Stomach (tissue), 9 donors: ENCODE data around the gene SHOX. TPM values are rescaled to one million over a fixed set of nuclear protein-coding genes. Genes with fewer than 3 reads are reported as not detected.

ENCODE experiments used
- DNase-seq, 2 donors: peaks; one replicate each; pipeline versions ENCODE4 v3.0.0 to v3.0.0-alpha.2; 2013 to 2019
- H3K27ac ChIP-seq, 5 donors: fragments of 200-600 bp in 4 of 5; sonication (generic) in 4 of 5; one replicate each; pipeline ENCODE4 v1.5.1; 2013 to 2019; ENCODE audit warnings: mild to moderate bottlenecking in 1 of 5, moderate library complexity in 1 of 5
- H3K27me3 ChIP-seq, 3 donors: fragments of 200-600 bp; sonication (generic); one replicate each; pipeline ENCODE4 v1.5.1; 2017 to 2019; ENCODE audit warnings: mixed run types in 1 of 3
- H3K36me3 ChIP-seq, 4 donors: fragments of 200-600 bp; sonication (generic); 1 replicate in 3 of 4; 2 replicates in 1 of 4; pipeline ENCODE4 v1.5.1; 2016 to 2019
- H3K4me1 ChIP-seq, 4 donors: fragments of 200-600 bp; sonication (generic); one replicate each; pipeline ENCODE4 v1.5.1; 2016 to 2019
- H3K4me3 ChIP-seq, 4 donors: fragments of 200-600 bp; sonication (generic) in 3 of 4; one replicate each; pipeline ENCODE4 v1.5.1; 2016 to 2019; ENCODE audit warnings: mild to moderate bottlenecking in 1 of 4
- H3K9me3 ChIP-seq, 4 donors: fragments of 200-600 bp; sonication (generic); one replicate each; pipeline ENCODE4 v1.5.1; 2016 to 2019
- EP300 ChIP-seq: sonication (generic); formaldehyde crosslinking; IDR thresholded peaks from one replicate; pipeline ENCODE4 v1.6.1; 2017; ENCODE audit warnings: antibody characterized with exemption
- POLR2A ChIP-seq, 4 donors: fragments of 450-650 bp; IDR thresholded peaks; one replicate each; pipeline ENCODE4 v1.6.1; 2016; ENCODE audit warnings: antibody characterized with exemption in 4 of 4, control low read depth in 2 of 4, mild to moderate bottlenecking in 1 of 4, moderate library complexity in 1 of 4
- POLR2AphosphoS5 ChIP-seq, 3 donors: sonication (generic); formaldehyde crosslinking; IDR thresholded peaks; one replicate each; pipeline ENCODE4 v1.6.1; 2016; ENCODE audit warnings: antibody characterized with exemption in 3 of 3
- whole genome bisulfite sequencing, 5 donors: extraction: QIAGEN DNeasy Blood & Tissue Kit in 3 of 5; methylation state at CpG; one replicate each; pipeline versions ENCODE4 v1.1.5 to v1.1.7; 2013 to 2018; 5-methylcytosine and 5-hydroxymethylcytosine counted together
- intact Hi-C: fragments of 100-400 bp; cut with DNase I; formaldehyde crosslinking; loops from one replicate; pipeline ENCODE4 v1.15.1; 2023; ENCODE audit warnings: low total_unique reads
- polyA plus RNA-seq, 3 donors: library from polyadenylated mRNA; stranded (reverse); fragments of 200-250 nt; gene quantifications; one replicate each; pipeline ENCODE4 v1.2.3, GENCODE V29; 2013
- total RNA-seq, 5 donors: library from RNA; depleted of rRNA; stranded (reverse); fragments of >200 nt; gene quantifications; one replicate each; pipeline versions ENCODE4 v1.1.0 to v1.2.3, GENCODE V29; 2014 to 2016
- TF ChIP-seq, protein P1 (sequence below), 7 experiments: fragments of 450-650 bp in 4 of 7; fragments of 200-600 bp in 3 of 7; sonication (generic) in 3 of 7; IDR thresholded peaks; one replicate each; pipeline ENCODE4 v1.5.1; 2016 to 2019; ENCODE audit warnings: antibody characterized with exemption in 7 of 7, control low read depth in 2 of 7, mild to moderate bottlenecking in 1 of 7
- donor health status: healthy with polysubstance abuse.
- donor health status: Bipolar disorder and iron deficiency.
- donor health status: healthy.

SHOX gene
- total and polyA plus RNA-seq, 8 donors = 7.5 TPM; not detected in 7

DNA sequence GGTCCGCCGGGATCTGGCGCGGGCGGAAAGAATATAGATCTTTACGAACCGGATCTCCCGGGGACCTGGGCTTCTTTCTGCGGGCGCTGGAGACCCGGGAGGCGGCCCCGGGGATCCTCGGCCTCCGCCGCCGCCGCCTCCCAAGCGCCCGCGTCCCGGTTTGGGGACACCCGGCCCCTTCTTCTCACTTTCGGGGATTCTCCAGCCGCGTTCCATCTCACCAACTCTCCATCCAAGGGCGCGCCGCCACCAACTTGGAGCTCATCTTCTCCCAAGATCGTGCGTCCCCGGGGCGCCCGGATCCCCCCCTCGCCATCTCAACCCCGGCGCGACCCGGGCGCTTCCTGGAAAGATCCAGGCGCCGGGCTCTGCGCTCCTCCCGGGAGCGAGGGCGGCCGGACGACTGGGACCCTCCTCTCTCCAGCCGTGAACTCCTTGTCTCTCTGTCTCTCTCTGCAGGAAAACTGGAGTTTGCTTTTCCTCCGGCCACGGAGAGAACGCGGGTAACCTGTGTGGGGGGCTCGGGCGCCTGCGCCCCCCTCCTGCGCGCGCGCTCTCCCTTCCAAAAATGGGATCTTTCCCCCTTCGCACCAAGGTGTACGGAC, 482 bp upstream of the SHOX start:
- Histone ChIP-seq H3K4me3 (no peak overlapping the region), H3K9me3 (no peaks in the 10 kb centered on the region), H3K27me3 (peaks cover 33 to 85% (median 54%) of the 10 kb centered on the region in 3 donors), H3K27ac (no peak overlapping the region), H3K4me1 (peaks cover 0 to 22% (median 0%) of the 10 kb centered on the region in 4 donors), H3K36me3 (no peaks in the 10 kb centered on the region)
- intact Hi-C loops = no loop called here
- 1 to 9% (median 5%) methylated on average over 32 to 62 of the region's 62 CpGs for WGBS, 5 donors
- no peak for DNase-seq
- TF ChIP-seq EP300 = no peak
- TF ChIP-seq, protein P1, sequence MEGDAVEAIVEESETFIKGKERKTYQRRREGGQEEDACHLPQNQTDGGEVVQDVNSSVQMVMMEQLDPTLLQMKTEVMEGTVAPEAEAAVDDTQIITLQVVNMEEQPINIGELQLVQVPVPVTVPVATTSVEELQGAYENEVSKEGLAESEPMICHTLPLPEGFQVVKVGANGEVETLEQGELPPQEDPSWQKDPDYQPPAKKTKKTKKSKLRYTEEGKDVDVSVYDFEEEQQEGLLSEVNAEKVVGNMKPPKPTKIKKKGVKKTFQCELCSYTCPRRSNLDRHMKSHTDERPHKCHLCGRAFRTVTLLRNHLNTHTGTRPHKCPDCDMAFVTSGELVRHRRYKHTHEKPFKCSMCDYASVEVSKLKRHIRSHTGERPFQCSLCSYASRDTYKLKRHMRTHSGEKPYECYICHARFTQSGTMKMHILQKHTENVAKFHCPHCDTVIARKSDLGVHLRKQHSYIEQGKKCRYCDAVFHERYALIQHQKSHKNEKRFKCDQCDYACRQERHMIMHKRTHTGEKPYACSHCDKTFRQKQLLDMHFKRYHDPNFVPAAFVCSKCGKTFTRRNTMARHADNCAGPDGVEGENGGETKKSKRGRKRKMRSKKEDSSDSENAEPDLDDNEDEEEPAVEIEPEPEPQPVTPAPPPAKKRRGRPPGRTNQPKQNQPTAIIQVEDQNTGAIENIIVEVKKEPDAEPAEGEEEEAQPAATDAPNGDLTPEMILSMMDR (IDR thresholded peaks at IDR 0.05) = no peak
- TF ChIP-seq POLR2AphosphoS5 (IDR thresholded peaks at IDR 0.05) = no peak
- no peak for TF ChIP-seq POLR2A (IDR thresholded peaks at IDR 0.05)

DNA sequence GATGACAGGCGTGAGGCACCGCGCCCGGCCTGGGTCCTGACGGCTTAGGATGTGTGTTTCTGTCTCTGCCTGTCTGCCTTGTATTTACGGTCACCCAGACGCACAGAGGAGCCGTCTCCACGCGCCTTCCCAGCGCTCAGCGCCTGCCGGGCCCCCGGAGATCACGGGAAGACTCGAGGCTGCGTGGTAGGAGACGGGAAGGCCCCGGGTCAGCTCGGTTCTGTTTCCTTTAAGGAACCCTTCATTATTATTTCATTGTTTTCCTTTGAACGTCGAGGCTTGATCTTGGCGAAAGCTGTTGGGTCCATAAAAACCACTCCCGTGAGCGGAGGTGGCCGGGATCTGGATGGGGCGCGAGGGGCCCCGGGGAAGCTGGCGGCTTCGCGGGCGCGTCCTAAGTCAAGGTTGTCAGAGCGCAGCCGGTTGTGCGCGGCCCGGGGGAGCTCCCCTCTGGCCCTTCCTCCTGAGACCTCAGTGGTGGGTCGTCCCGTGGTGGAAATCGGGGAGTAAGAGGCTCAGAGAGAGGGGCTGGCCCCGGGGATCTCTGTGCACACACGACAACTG, 1.3 kb downstream of the SHOX start:
- H3K4me1 ChIP-seq = peaks cover 0 to 22% (median 0%) of the 10 kb centered on the region in 4 donors
- no peak for DNase-seq
- TF ChIP-seq POLR2AphosphoS5 (IDR thresholded peaks at IDR 0.05) = no peak
- TF ChIP-seq POLR2A (IDR thresholded peaks at IDR 0.05) = no peak
- TF ChIP-seq EP300 = no peak
- TF ChIP-seq, protein P1 (IDR thresholded peaks at IDR 0.05) = no peak
- peaks cover 33 to 86% (median 61%) of the 10 kb centered on the region in 3 donors for H3K27me3 ChIP-seq
- intact Hi-C loops = no loop called here
- no peaks in the 10 kb centered on the region for H3K9me3 ChIP-seq
- H3K4me3 ChIP-seq = no peak overlapping the region
- no peak overlapping the region for H3K27ac ChIP-seq
- WGBS, 5 donors = 2 to 4% (median 4%) methylated on average over 38 to 44 of the region's 44 CpGs
- no peaks in the 10 kb centered on the region for H3K36me3 ChIP-seq

DNA sequence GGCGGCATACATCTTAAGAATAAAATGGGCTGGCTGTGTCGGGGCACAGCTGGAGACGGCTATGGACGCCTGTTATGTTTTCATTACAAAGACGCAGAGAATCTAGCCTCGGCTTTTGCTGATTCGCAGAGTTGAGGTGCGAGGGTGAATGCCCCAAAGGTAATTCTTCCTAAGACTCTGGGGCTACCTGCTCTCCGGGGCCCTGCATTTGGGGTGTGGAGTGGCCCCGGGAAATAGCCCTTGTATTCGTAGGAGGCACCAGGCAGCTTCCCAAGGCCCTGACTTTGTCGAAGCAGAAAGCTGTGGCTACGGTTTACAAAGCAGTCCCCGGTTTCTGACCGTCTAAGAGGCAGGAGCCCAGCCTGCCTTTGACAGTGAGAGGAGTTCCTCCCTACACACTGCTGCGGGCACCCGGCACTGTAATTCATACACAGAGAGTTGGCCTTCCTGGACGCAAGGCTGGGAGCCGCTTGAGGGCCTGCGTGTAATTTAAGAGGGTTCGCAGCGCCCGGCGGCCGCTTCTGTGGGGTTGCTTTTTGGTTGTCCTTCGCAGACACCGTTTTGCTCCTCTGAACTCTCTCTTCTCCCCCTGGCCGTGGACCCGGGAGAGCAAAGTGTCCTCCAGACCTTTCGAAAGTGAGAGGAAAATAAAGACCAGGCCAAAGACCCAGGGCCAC, 1.9 kb downstream of the SHOX start:
- 1 to 2% (median 2%) methylated on average over 24 to 30 of the region's 30 CpGs for WGBS, 5 donors
- Histone ChIP-seq H3K4me3 (no peak overlapping the region), H3K27ac (no peak overlapping the region), H3K36me3 (no peaks in the 10 kb centered on the region), H3K27me3 (peaks cover 33 to 86% (median 67%) of the 10 kb centered on the region in 3 donors), H3K4me1 (peaks cover 0 to 27% (median 1%) of the 10 kb centered on the region in 4 donors), H3K9me3 (no peaks in the 10 kb centered on the region)
- intact Hi-C loops = no loop called here
- no peak for DNase-seq
- TF ChIP-seq POLR2AphosphoS5 (IDR thresholded peaks at IDR 0.05) = no peak
- TF ChIP-seq, protein P1 (IDR thresholded peaks at IDR 0.05) = no peak
- TF ChIP-seq EP300 = no peak
- no peak for TF ChIP-seq POLR2A (IDR thresholded peaks at IDR 0.05)

DNA sequence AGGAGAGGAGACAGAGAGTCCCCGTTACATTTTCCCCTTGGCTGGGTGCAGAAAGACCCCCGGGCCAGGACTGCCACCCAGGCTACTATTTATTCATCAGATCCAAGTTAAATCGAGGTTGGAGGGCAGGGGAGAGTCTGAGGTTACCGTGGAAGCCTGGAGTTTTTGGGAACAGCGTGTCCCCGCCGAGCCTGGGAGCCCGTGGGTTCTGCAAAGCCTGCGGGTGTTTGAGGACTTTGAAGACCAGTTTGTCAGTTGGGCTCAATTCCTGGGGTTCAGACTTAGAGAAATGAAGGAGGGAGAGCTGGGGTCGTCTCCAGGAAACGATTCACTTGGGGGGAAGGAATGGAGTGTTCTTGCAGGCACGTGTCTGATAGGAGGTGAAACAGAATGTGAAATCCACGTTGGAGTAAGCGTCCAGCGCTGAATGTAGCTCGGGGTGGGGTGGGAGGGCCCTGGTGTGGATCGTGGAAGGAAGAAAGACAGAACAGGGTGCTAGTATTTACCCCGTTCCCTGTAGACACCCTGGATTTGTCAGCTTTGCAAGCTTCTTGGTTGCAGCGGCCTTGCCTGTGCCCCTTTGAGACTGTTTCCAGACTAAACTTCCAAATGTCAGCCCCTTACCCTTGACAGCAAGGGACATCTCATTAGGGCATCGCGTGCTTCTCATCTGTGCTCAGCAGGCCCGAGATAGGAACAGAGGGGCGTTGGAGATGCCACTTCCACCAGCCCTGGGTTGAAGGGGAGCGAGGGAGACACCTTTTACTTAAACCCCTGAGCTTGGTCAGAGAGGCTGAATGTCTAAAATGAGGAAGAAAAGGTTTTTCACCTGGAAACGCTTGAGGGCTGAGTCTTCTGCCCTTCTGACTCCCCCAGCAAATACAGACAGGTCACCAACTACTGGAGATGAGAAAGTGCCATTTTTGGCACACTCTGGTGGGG, 2.7 kb downstream of the SHOX start:
- intact Hi-C loops = no loop called here
- WGBS, 5 donors = 2 to 4% (median 3%) methylated on average over 24 to 25 of the region's 25 CpGs
- no peak overlapping the region for H3K4me3 ChIP-seq

More for the DNA sequence above, 2.7 kb downstream of the SHOX start:
- Histone ChIP-seq H3K4me1 (peaks cover 0 to 35% (median 5%) of the 10 kb centered on the region in 4 donors), H3K36me3 (no peaks in the 10 kb centered on the region), H3K27ac (no peak overlapping the region), H3K27me3 (peaks cover 33 to 86% (median 70%) of the 10 kb centered on the region in 3 donors), H3K9me3 (no peaks in the 10 kb centered on the region)
- TF ChIP-seq, protein P1 (IDR thresholded peaks at IDR 0.05) = no peak
- TF ChIP-seq EP300 (no peak), POLR2AphosphoS5 (IDR thresholded peaks at IDR 0.05) (no peak), POLR2A (IDR thresholded peaks at IDR 0.05) (no peak)
- no peak for DNase-seq
